SK-N-MC (cell line): ENCODE measurements around the gene CCDC92B.

Experiments used
- EZH2 ChIP-seq: fragments of 200-600 bp; sonication (generic); IDR thresholded peaks from one replicate; pipeline ENCODE4 v1.6.1; 2017; ENCODE audit warnings: antibody characterized with exemption
- POLR2AphosphoS5 ChIP-seq: IDR thresholded peaks from 2 replicates; pipeline ENCODE4 v1.6.1; 2012; ENCODE audit warnings: mild to moderate bottlenecking, low read depth, low read length, borderline replicate concordance

GRCh38 chr17:2737693-2738092 is 11.8 kb downstream of the CCDC92B start:
- TF ChIP-seq EZH2 (no peak), POLR2AphosphoS5 (no peak)
